PC-3 (cell line): ENCODE results near the gene ATAD3B. TPM values are rescaled to one million over a fixed set of nuclear protein-coding genes. Genes with fewer than 3 reads are reported as not detected.

Experiments used
- ATAC-seq: fragments of 200-7000 bp; cut with Tn5 transposase; 2 replicates; pipeline ENCODE4 v1.9.1; 2020; ENCODE audit warnings: mild to moderate bottlenecking, moderate library complexity
- BruUV-seq: library from RNA; stranded (reverse); fragments of 400-500 nt; replicated peaks from 2 replicates; lab custom pipeline; 2021; lab: Mats Ljungman, UMichigan
- CTCF ChIA-PET: fragments of 300-600 bp; sonication (Branson Sonifier 250); formaldehyde crosslinking; loops from one replicate; lab custom pipeline; 2022; ENCODE audit warnings: antibody characterized with exemption; lab: Charles Lee
- POLR2A ChIA-PET: fragments of 300-600 bp; sonication (Branson Sonifier 250); formaldehyde crosslinking; loops from one replicate; lab custom pipeline; 2022; ENCODE audit warnings: antibody characterized with exemption; ENCODE audit not compliant: unreplicated experiment; lab: Charles Lee
- DNase-seq: peaks from one replicate; pipeline ENCODE4 v3.0.0-alpha.2; 2015
- H2AFZ ChIP-seq: fragments of 300-600 bp; sonication (generic); 2 replicates; pipeline ENCODE4 v1.6.0; 2016; ENCODE audit warnings: antibody characterized with exemption, low read length
- H3F3A ChIP-seq: fragments of 300-600 bp; sonication (generic); one replicate; pipeline ENCODE4 v1.6.0; 2017; ENCODE audit warnings: antibody characterized with exemption, low read length, control low read depth, mild to moderate bottlenecking; ENCODE audit not compliant: unreplicated experiment
- H3K27ac ChIP-seq: fragments of 300-600 bp; sonication (generic); 2 replicates; pipeline ENCODE4 v1.5.1; 2016; ENCODE audit warnings: mild to moderate bottlenecking, low read length
- H3K27me3 ChIP-seq: fragments of 300-600 bp; sonication (generic); 2 replicates; pipeline ENCODE4 v1.6.1; 2016; ENCODE audit warnings: low read length, mixed read lengths
- H3K36me3 ChIP-seq: fragments of 300-600 bp; sonication (generic); 2 replicates; pipeline ENCODE4 v1.6.1; 2016; ENCODE audit warnings: low read depth, mixed run types, low read length, mixed read lengths
- H3K4me1 ChIP-seq: fragments of 300-600 bp; sonication (generic); 2 replicates; pipeline ENCODE4 v1.5.1; 2016; ENCODE audit warnings: low read length; ENCODE audit not compliant: insufficient read depth
- H3K4me2 ChIP-seq: fragments of 300-600 bp; sonication (generic); 2 replicates; pipeline ENCODE4 v1.6.0; 2016; ENCODE audit warnings: low read length
- H3K4me3 ChIP-seq: fragments of 300-600 bp; sonication (generic); 2 replicates; pipeline ENCODE4 v1.5.1; 2016; ENCODE audit warnings: mild to moderate bottlenecking, low read length, mixed read lengths
- H3K79me2 ChIP-seq: fragments of 300-600 bp; sonication (generic); 2 replicates; pipeline ENCODE4 v1.6.1; 2017; ENCODE audit warnings: low read length, mixed read lengths
- H3K9ac ChIP-seq: fragments of 300-600 bp; sonication (generic); 2 replicates; pipeline ENCODE4 v1.6.0; 2016; ENCODE audit warnings: mild to moderate bottlenecking, low read length
- H3K9me2 ChIP-seq: fragments of 300-600 bp; sonication (generic); replicated peaks from 2 replicates; pipeline ENCODE4 v1.6.1; 2016; ENCODE audit warnings: mixed run types, low read length, mixed read lengths
- H3K9me3 ChIP-seq: fragments of 300-600 bp; sonication (generic); 2 replicates; pipeline ENCODE4 v1.6.1; 2016; ENCODE audit warnings: low read length, mixed read lengths
- H4K20me1 ChIP-seq: fragments of 300-600 bp; sonication (generic); 2 replicates; pipeline ENCODE4 v1.6.1; 2016; ENCODE audit warnings: low read length, mixed read lengths
- CTCF ChIP-seq: fragments of 300-600 bp; sonication (generic); conservative IDR thresholded peaks from 2 replicates; pipeline ENCODE4 v1.5.1; 2017; ENCODE audit warnings: antibody characterized with exemption, low read depth, mild to moderate bottlenecking, low read length
- EZH2 ChIP-seq: fragments of 300-600 bp; sonication (generic); IDR thresholded peaks from one replicate; pipeline ENCODE4 v1.6.1; 2017; ENCODE audit warnings: antibody characterized with exemption, mild to moderate bottlenecking, low read length; ENCODE audit not compliant: unreplicated experiment
- EZH2phosphoT487 ChIP-seq: fragments of 300-600 bp; sonication (generic); IDR thresholded peaks from 2 replicates; pipeline ENCODE4 v1.6.1; 2018; ENCODE audit warnings: mild to moderate bottlenecking, antibody characterized with exemption, low read length, borderline replicate concordance
- intact Hi-C: fragments of 100-400 bp; cut with micrococcal nuclease; formaldehyde crosslinking; loops from 2 replicates; pipeline ENCODE4 v1.9.0; 2023
- total RNA-seq: library from RNA; depleted of rRNA; stranded (reverse); fragments of >200 nt; gene quantifications from 2 replicates; pipeline ENCODE4 v1.2.3, GENCODE V29; 2014

The ATAD3B gene
- total RNA-seq, 1 experiment from 2014 or later: 140 TPM

- no TSS peak for BruUV-seq
- Histone ChIP-seq H3K36me3 (peaks cover 58% of the 10 kb centered on the region), H3K9me3 (no peaks in the 10 kb centered on the region), H3K4me3 (no peak overlapping the region), H3K4me1 (no peaks in the 10 kb centered on the region), H4K20me1 (no peaks in the 10 kb centered on the region), H2AFZ (no peak overlapping the region), H3F3A (no peaks in the 10 kb centered on the region), H3K4me2 (no peak overlapping the region), H3K9me2 (no peaks in the 10 kb centered on the region), H3K79me2 (no peaks in the 10 kb centered on the region), H3K9ac (no peak overlapping the region), H3K27ac (no peak overlapping the region), H3K27me3 (no peaks in the 10 kb centered on the region)
- TF ChIP-seq CTCF: no peak
- intact Hi-C loops: no loop called here
- DNase-seq: no peak
- ATAC-seq: no peak
- POLR2A ChIA-PET: no interaction called here
- CTCF ChIA-PET: no interaction called here
Measured at GRCh38 chr1:1527092-1527816, 55.7 kb downstream of the ATAD3B start.

- Histone ChIP-seq H3K9me2 (no peaks in the 10 kb centered on the region), H2AFZ (no peak overlapping the region), H3K36me3 (peaks cover 54% of the 10 kb centered on the region), H3K4me3 (no peak overlapping the region), H3K4me2 (no peak overlapping the region), H3F3A (no peaks in the 10 kb centered on the region), H3K9ac (no peak overlapping the region), H3K27ac (no peak overlapping the region), H3K4me1 (no peaks in the 10 kb centered on the region), H4K20me1 (no peaks in the 10 kb centered on the region), H3K79me2 (no peaks in the 10 kb centered on the region), H3K9me3 (no peaks in the 10 kb centered on the region), H3K27me3 (no peaks in the 10 kb centered on the region)
- no peak for TF ChIP-seq CTCF
- TF ChIP-seq EZH2phosphoT487: no peak
- no peak for TF ChIP-seq EZH2
- POLR2A ChIA-PET: no interaction called here
- CTCF ChIA-PET: no interaction called here
- DNase-seq (no peak), ATAC-seq (no peak)
- intact Hi-C loops: no loop called here
- BruUV-seq: no TSS peak
Measured at GRCh38 chr1:1528301-1529267, 57.0 kb downstream of the ATAD3B start.

GRCh38 chr1:1529321-1529720 lies 57.8 kb downstream of the ATAD3B start:
- H4K20me1 ChIP-seq: no peaks in the 10 kb centered on the region
- POLR2A ChIA-PET: no interaction called here
- no peaks in the 10 kb centered on the region for H3K27me3 ChIP-seq
- no peak overlapping the region for H2AFZ ChIP-seq
- no peak for TF ChIP-seq CTCF
- no peak for TF ChIP-seq EZH2
- no peak for TF ChIP-seq EZH2phosphoT487
- BruUV-seq: no TSS peak
- no peaks in the 10 kb centered on the region for H3F3A ChIP-seq
- intact Hi-C loops: no loop called here
- no peaks in the 10 kb centered on the region for H3K4me1 ChIP-seq
- H3K79me2 ChIP-seq: no peaks in the 10 kb centered on the region
- CTCF ChIA-PET: no interaction called here
- no peak overlapping the region for H3K4me2 ChIP-seq
- no peak overlapping the region for H3K27ac ChIP-seq
- no peak for ATAC-seq
- DNase-seq: no peak
- H3K9me3 ChIP-seq: no peaks in the 10 kb centered on the region
- no peaks in the 10 kb centered on the region for H3K9me2 ChIP-seq
- H3K9ac ChIP-seq: no peak overlapping the region
- no peak overlapping the region for H3K4me3 ChIP-seq
- peaks cover 52% of the 10 kb centered on the region for H3K36me3 ChIP-seq
